Measurements from ENCODE around the gene HIRIP3.

Gene HIRIP3

GRCh38 chr16:29983420-29984136 lies 11.8 kb downstream of the HIRIP3 start:
- no peak for DNase-seq (ENCODE audit: low read depth in 3 of 3)

- no peak for DNase-seq (ENCODE audit: low read depth in 3 of 3)
These were observed 12.6 kb downstream of the HIRIP3 start for GRCh38 chr16:29982560-29983419.

- DNase-seq (ENCODE audit: low read depth in 3 of 3): no peak
These were observed 16.7 kb downstream of the HIRIP3 start for GRCh38 chr16:29978564-29979270.

GRCh38 chr16:29978081-29978480 lies 17.3 kb downstream of the HIRIP3 start:
- DNase-seq (ENCODE audit: low read depth in 3 of 3): no peak

- DNase-seq (ENCODE audit: low read depth in 3 of 3): no peak
These were observed 18.2 kb downstream of the HIRIP3 start for GRCh38 chr16:29977063-29977825.

GRCh38 chr16:29975811-29976511 lies 19.5 kb downstream of the HIRIP3 start:
- no peak for DNase-seq (ENCODE audit: low read depth in 3 of 3)

GRCh38 chr16:29975134-29975538 lies 20.3 kb downstream of the HIRIP3 start:
- no peak for DNase-seq (ENCODE audit: low read depth in 3 of 3)

GRCh38 chr16:29974291-29975133 lies 20.9 kb downstream of the HIRIP3 start:
- no peak for DNase-seq (ENCODE audit: low read depth in 3 of 3)

GRCh38 chr16:29973384-29974246 lies 21.8 kb downstream of the HIRIP3 start, which contains the start of gene TAOK2:
TSS of gene TAOK2 (plus strand) at chr16:29973868. CDS start at chr16:29977773, 3,905 bp downstream.
- DNase-seq (ENCODE audit: low read depth in 3 of 3): peak; percentile 86 to 97 (median 91)

- no peak for DNase-seq (ENCODE audit: low read depth in 3 of 3)
These were observed 22.4 kb downstream of the HIRIP3 start for GRCh38 chr16:29972992-29973383.

- DNase-seq (ENCODE audit: low read depth in 3 of 3): no peak
These were observed 22.9 kb downstream of the HIRIP3 start for GRCh38 chr16:29972500-29972899.

GRCh38 chr16:29971304-29971703 lies 24.1 kb downstream of the HIRIP3 start:
- no peak for DNase-seq (ENCODE audit: low read depth in 3 of 3)

GRCh38 chr16:29968205-29968604 lies 27.2 kb downstream of the HIRIP3 start:
- DNase-seq (ENCODE audit: low read depth in 3 of 3): no peak

- DNase-seq (ENCODE audit: low read depth in 3 of 3): no peak
These were observed 32.2 kb downstream of the HIRIP3 start for GRCh38 chr16:29963021-29963743.

GRCh38 chr16:29962344-29962994 lies 32.9 kb downstream of the HIRIP3 start:
- no peak for DNase-seq (ENCODE audit: low read depth in 3 of 3)

GRCh38 chr16:29961479-29962343 lies 33.7 kb downstream of the HIRIP3 start, which contains the start of gene TMEM219:
TSS of gene TMEM219 (plus strand) at chr16:29962079. CDS start at chr16:29963144, 1,065 bp downstream.
- DNase-seq (ENCODE audit: low read depth in 3 of 3): peak; percentile 86 to 90 (median 88)

- no peak for DNase-seq (ENCODE audit: low read depth in 3 of 3)
These were observed 34.3 kb downstream of the HIRIP3 start for GRCh38 chr16:29961127-29961478.
